WTC11 (cell line): Measurements from ENCODE around the gene ZNF407. TPM values are rescaled to one million over a fixed set of nuclear protein-coding genes. Genes with fewer than 3 reads are reported as not detected.

Source experiments
- ATAC-seq: fragments of 200-7000 bp; cut with Tn5 transposase; 2 replicates; pipeline ENCODE4 v1.10.0; 2021; ENCODE audit warnings: mild to moderate bottlenecking, moderate library complexity
- CTCF ChIA-PET: fragments of 300-600 bp; sonication (Branson Sonifier 250); formaldehyde crosslinking; loops from one replicate; lab custom pipeline; 2021; ENCODE audit warnings: antibody characterized with exemption; lab: Charles Lee
- POLR2A ChIA-PET: fragments of 350-600 bp; sonication (Branson Sonifier 250); formaldehyde crosslinking; loops from one replicate; lab custom pipeline; 2021; ENCODE audit warnings: antibody characterized with exemption; lab: Charles Lee
- DNase-seq: peaks from one replicate; pipeline ENCODE4 v3.0.0; 2021; ENCODE audit warnings: low spot score
- H3K27ac Mint-ChIP-seq: 2 replicates; pipeline ENCODE4 v1.8.0; 2021; ENCODE audit warnings: mixed read lengths
- H3K27me3 Mint-ChIP-seq: 2 replicates; pipeline ENCODE4 v1.8.0; 2021; ENCODE audit warnings: low read depth, mild to moderate bottlenecking, moderate library complexity, mixed read lengths
- H3K36me3 Mint-ChIP-seq: 2 replicates; pipeline ENCODE4 v1.8.0; 2021; ENCODE audit warnings: mixed read lengths
- H3K4me1 Mint-ChIP-seq: 2 replicates; pipeline ENCODE4 v1.8.0; 2022; ENCODE audit warnings: mixed read lengths
- H3K4me3 Mint-ChIP-seq: 2 replicates; pipeline ENCODE4 v1.8.0; 2021; ENCODE audit warnings: mild to moderate bottlenecking, moderate library complexity, mixed read lengths
- H3K9me3 Mint-ChIP-seq: 2 replicates; pipeline ENCODE4 v1.8.0; 2021; ENCODE audit warnings: mixed read lengths
- ATF1 ChIP-seq: sonication (generic); formaldehyde crosslinking; IDR thresholded peaks from 2 replicates; pipeline ENCODE4 v1.8.1; 2023; ENCODE audit warnings: mild to moderate bottlenecking, moderate library complexity, missing genetic modification reagents
- ATF6 ChIP-seq: sonication (generic); formaldehyde crosslinking; IDR thresholded peaks from 2 replicates; pipeline ENCODE4 v1.8.1; 2023; ENCODE audit warnings: mild to moderate bottlenecking, missing genetic modification reagents
- EMX1 ChIP-seq: fragments of 250-450 bp; sonication (Bioruptor Pico); IDR thresholded peaks from 2 replicates; pipeline ENCODE4 v1.8.0; 2021; ENCODE audit warnings: mild to moderate bottlenecking
- HMGXB4 ChIP-seq: sonication (generic); formaldehyde crosslinking; IDR thresholded peaks from 2 replicates; pipeline ENCODE4 v1.8.1; 2023; ENCODE audit warnings: mild to moderate bottlenecking, moderate library complexity, missing genetic modification reagents
- NFATC4 ChIP-seq: fragments of 250-450 bp; sonication (Bioruptor Pico); IDR thresholded peaks from 2 replicates; pipeline ENCODE4 v1.9.0; 2021; ENCODE audit warnings: mild to moderate bottlenecking
- NFYB ChIP-seq: sonication (generic); formaldehyde crosslinking; conservative IDR thresholded peaks from 2 replicates; pipeline ENCODE4 v1.8.0; 2022; ENCODE audit warnings: low read depth, missing genetic modification reagents
- PRRX2 ChIP-seq: fragments of 250-450 bp; sonication (Bioruptor Pico); IDR thresholded peaks from 2 replicates; pipeline ENCODE4 v1.8.0; 2021; ENCODE audit warnings: mild to moderate bottlenecking
- SMAD3 ChIP-seq: sonication (generic); formaldehyde crosslinking; IDR thresholded peaks from 2 replicates; pipeline ENCODE4 v1.8.0; 2022; ENCODE audit warnings: missing genetic modification reagents, mild to moderate bottlenecking, borderline replicate concordance
- SMAD4 ChIP-seq: sonication (generic); formaldehyde crosslinking; IDR thresholded peaks from 2 replicates; pipeline ENCODE4 v1.8.0; 2022; ENCODE audit warnings: mild to moderate bottlenecking, missing genetic modification reagents
- STAT6 ChIP-seq: sonication (generic); formaldehyde crosslinking; conservative IDR thresholded peaks from 2 replicates; pipeline ENCODE4 v1.8.1; 2023; ENCODE audit warnings: mild to moderate bottlenecking, low read depth, missing genetic modification reagents, moderate library complexity
- USF1 ChIP-seq: sonication (generic); formaldehyde crosslinking; IDR thresholded peaks from 2 replicates; pipeline ENCODE4 v1.8.0; 2022; ENCODE audit warnings: mild to moderate bottlenecking, missing genetic modification reagents
- ZNF121 ChIP-seq: sonication (generic); formaldehyde crosslinking; IDR thresholded peaks from 2 replicates; pipeline ENCODE4 v1.8.0; 2023; ENCODE audit warnings: missing genetic modification reagents
- ZNF219 ChIP-seq: sonication (generic); formaldehyde crosslinking; IDR thresholded peaks from 2 replicates; pipeline ENCODE4 v1.8.0; 2023; ENCODE audit warnings: missing genetic modification reagents, mild to moderate bottlenecking, borderline replicate concordance
- ZNF232 ChIP-seq: sonication (generic); formaldehyde crosslinking; IDR thresholded peaks from 2 replicates; pipeline ENCODE4 v1.8.0; 2022; ENCODE audit warnings: mild to moderate bottlenecking, missing genetic modification reagents
- ZNF512 ChIP-seq: sonication (generic); formaldehyde crosslinking; IDR thresholded peaks from 2 replicates; pipeline ENCODE4 v1.8.1; 2022; ENCODE audit warnings: missing genetic modification reagents, borderline replicate concordance
- total RNA-seq: library from RNA; stranded (reverse); gene quantifications from 3 replicates; pipeline ENCODE4 v1.2.3, GENCODE V29; 2021
- TF ChIP-seq, protein P1 (sequence below): sonication (generic); formaldehyde crosslinking; IDR thresholded peaks from 2 replicates; pipeline ENCODE4 v1.8.1; 2023; ENCODE audit warnings: mild to moderate bottlenecking, missing genetic modification reagents, borderline replicate concordance
- TF ChIP-seq, protein P2 (sequence below): sonication (generic); formaldehyde crosslinking; IDR thresholded peaks from 2 replicates; pipeline ENCODE4 v1.8.1; 2023; ENCODE audit warnings: mild to moderate bottlenecking, missing genetic modification reagents, moderate library complexity
- TF ChIP-seq, protein P3 (sequence below): fragments of 250-450 bp; sonication (Bioruptor Pico); IDR thresholded peaks from 2 replicates; pipeline ENCODE4 v1.9.0; 2021; ENCODE audit warnings: mild to moderate bottlenecking

Gene ZNF407
- total RNA-seq, 1 experiment from 2014 or later = 6.5 TPM

DNA sequence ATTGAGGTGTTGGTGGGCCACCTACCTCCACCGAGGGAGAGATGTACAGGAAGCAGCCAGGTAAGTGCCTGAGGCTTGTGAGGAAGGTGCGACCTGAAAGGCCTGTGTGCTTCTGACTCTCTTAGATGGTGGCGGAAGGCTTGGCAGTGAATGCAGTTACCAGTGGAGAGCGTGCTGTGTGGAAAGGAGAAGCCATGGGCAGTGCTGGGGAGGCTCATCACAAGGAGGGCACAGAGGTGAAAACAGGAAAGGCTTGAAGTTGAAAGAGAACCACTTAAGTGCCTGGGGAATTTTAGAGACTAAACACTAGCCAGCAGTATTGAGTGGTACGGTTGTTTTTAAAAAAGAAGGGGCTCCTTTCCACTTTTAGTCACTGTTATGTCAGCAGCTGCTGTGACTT, 130.9 kb downstream of the ZNF407 start (continued):
- TF ChIP-seq, protein P1, sequence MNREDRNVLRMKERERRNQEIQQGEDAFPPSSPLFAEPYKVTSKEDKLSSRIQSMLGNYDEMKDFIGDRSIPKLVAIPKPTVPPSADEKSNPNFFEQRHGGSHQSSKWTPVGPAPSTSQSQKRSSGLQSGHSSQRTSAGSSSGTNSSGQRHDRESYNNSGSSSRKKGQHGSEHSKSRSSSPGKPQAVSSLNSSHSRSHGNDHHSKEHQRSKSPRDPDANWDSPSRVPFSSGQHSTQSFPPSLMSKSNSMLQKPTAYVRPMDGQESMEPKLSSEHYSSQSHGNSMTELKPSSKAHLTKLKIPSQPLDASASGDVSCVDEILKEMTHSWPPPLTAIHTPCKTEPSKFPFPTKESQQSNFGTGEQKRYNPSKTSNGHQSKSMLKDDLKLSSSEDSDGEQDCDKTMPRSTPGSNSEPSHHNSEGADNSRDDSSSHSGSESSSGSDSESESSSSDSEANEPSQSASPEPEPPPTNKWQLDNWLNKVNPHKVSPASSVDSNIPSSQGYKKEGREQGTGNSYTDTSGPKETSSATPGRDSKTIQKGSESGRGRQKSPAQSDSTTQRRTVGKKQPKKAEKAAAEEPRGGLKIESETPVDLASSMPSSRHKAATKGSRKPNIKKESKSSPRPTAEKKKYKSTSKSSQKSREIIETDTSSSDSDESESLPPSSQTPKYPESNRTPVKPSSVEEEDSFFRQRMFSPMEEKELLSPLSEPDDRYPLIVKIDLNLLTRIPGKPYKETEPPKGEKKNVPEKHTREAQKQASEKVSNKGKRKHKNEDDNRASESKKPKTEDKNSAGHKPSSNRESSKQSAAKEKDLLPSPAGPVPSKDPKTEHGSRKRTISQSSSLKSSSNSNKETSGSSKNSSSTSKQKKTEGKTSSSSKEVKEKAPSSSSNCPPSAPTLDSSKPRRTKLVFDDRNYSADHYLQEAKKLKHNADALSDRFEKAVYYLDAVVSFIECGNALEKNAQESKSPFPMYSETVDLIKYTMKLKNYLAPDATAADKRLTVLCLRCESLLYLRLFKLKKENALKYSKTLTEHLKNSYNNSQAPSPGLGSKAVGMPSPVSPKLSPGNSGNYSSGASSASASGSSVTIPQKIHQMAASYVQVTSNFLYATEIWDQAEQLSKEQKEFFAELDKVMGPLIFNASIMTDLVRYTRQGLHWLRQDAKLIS = no peak

- POLR2A ChIA-PET = no interaction called here
- CTCF ChIA-PET = no interaction called here
- no peak for ATAC-seq
- Mint-ChIP-seq H3K27ac (no peak overlapping the region), H3K4me3 (no peak overlapping the region), H3K4me1 (peaks cover 4% of the 10 kb centered on the region), H3K27me3 (no peaks in the 10 kb centered on the region), H3K36me3 (no peaks in the 10 kb centered on the region), H3K9me3 (no peaks in the 10 kb centered on the region)
- no peak for DNase-seq
- TF ChIP-seq, protein P2, sequence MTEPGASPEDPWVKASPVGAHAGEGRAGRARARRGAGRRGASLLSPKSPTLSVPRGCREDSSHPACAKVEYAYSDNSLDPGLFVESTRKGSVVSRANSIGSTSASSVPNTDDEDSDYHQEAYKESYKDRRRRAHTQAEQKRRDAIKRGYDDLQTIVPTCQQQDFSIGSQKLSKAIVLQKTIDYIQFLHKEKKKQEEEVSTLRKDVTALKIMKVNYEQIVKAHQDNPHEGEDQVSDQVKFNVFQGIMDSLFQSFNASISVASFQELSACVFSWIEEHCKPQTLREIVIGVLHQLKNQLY (CRISPR knock-in tag) = no peak
- TF ChIP-seq, protein P1 = no peak
- TF ChIP-seq HMGXB4 (CRISPR knock-in tag) (no peak), SMAD4 (CRISPR knock-in tag) (no peak), PRRX2 (CRISPR knock-in tag) (no peak), NFATC4 (CRISPR knock-in tag) (no peak), ZNF232 (CRISPR knock-in tag) (no peak), NFYB (CRISPR knock-in tag) (no peak), USF1 (no peak), ATF1 (no peak), SMAD3 (CRISPR knock-in tag) (no peak), EMX1 (CRISPR knock-in tag) (no peak), ZNF121 (CRISPR knock-in tag) (no peak), STAT6 (CRISPR knock-in tag) (no peak), ZNF219 (no peak), ATF6 (CRISPR knock-in tag) (no peak), ZNF512 (CRISPR knock-in tag) (no peak)
- TF ChIP-seq, protein P3, sequence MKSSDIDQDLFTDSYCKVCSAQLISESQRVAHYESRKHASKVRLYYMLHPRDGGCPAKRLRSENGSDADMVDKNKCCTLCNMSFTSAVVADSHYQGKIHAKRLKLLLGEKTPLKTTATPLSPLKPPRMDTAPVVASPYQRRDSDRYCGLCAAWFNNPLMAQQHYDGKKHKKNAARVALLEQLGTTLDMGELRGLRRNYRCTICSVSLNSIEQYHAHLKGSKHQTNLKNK (CRISPR knock-in tag) = no peak
These were observed 133.4 kb downstream of the ZNF407 start for GRCh38 chr18:74731097-74731496.
